ENCODE data around the gene CAMKMT. TPM values are rescaled to one million over a fixed set of nuclear protein-coding genes. Genes with fewer than 3 reads are reported as not detected.

Gene CAMKMT
- total RNA-seq, 1 donor from 2014 or later, result 5.6 TPM

DNA sequence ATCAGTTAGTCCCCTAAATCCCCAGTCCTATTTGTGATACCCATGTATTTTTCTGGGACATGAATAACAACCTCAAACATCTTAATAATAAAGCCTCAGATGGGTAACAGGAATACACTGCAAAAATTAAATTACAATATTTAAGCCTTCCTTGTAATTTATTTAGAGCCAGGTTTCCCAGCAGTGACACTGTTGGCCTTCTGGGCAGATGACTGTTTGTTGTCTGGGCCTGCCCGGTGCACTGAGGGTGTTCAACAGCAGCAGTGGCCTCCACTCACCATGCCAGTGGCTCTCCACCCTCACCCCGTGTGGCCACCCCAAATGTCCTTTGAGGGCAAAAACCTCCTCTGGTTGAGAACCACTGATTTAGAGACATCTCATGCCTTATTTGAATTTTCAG, 309.5 kb downstream of the CAMKMT start:
- intact Hi-C loops (cut with DNase I), result no loop called here
- no peak for DNase-seq (ENCODE audit: low spot score)

DNA sequence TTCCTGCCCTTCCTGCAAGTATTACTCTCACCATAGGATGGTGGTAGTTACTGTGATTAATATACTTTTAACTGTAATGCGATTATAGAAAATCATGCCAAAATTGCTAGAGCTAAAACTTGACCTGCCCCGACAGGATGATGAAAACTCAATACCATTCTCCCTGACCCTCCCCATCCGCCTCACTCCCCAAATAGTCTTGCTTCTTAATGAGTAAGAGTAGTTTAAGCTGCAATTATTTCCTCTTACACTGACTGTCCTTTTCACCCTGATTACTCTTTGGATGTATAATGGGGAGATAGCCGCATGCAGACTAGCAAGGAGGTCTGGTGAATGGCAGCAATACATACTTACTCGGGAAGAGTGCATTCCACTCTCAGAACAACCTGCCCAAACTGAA, 310.2 kb downstream of the CAMKMT start:
- intact Hi-C loops (cut with DNase I), result no loop called here
- DNase-seq (ENCODE audit: low spot score), result no peak

DNA sequence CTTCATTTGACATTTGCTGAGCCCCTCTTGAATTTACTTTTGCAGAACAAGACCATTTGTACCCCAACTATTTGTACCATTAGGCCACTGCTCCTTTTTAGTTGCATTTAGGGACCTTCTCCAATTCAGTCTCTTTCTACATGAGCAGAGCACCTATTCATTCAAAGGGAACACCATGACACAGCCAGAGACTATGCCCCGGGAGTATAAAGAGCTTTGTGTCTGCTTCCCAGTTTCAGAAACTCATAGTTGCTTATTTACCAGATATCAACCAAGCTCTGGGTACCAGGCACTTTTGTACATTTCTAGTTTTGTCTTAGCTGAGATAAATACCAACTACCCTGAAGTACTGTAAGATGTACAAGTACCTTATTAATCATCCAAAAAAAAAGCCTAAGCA, 310.7 kb downstream of the CAMKMT start:
- no peak for DNase-seq (ENCODE audit: low spot score)
- intact Hi-C loops (cut with DNase I), result no loop called here

DNA sequence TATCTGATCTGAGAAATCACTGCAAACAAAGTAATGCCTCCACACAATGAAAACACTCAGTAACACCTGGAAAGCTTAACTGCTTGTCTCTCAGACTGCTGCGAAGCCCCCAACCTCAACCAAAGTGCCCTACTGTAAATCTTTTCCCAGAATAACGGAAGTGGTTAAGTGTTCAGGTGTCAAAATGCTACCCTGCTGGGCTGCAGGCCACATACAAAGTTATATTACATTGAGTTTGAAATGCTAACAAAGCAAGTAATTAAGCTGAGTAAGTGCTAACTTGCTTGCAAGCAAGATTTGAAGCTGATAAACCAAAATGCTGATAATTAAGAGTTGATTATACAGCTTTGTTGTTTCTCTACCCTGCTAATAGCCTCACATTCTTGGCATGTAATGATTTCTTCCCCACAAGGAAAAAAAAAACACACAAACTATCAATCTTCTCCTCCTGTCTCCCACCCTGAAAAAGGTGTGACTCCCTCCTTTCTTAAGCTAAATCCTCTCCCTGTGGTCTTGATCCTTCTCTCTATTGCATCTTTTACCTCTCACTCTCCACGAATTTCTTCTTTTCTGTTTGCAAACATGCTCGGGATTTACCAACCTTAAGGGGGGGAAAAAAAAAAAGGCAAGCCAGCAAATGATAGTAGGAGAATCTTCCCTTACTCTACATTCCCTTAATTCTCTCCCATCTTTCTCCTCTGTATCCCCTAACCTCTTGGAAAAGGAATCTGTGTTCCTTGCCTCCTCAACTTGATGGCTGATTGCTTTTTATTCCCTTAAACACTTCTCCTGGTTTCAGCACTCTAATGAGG, 312.9 kb downstream of the CAMKMT start:
- intact Hi-C loops (cut with DNase I), result no loop called here
- DNase-seq (ENCODE audit: low spot score), result no peak

DNA sequence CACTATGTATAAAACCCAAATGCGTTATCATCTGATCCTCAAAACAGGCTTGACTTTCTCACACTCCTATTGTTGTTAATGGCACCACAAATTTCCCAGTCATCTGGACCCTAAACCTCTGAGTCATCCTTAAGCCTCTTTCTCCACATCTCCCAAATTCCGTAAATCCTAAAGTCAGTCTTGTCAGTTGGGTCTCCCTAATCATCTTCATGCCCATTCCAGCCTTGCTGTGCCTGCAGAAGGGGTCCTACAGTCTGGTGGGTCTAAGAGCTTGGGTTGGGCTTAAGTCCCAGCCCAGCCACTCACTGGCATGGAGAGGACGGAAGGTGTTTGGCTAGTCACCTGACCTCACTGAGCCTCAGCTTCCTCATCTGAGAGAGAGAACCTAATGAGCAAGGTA, 314.6 kb downstream of the CAMKMT start:
- intact Hi-C loops (cut with DNase I), result no loop called here
- no peak for DNase-seq (ENCODE audit: low spot score)

DNA sequence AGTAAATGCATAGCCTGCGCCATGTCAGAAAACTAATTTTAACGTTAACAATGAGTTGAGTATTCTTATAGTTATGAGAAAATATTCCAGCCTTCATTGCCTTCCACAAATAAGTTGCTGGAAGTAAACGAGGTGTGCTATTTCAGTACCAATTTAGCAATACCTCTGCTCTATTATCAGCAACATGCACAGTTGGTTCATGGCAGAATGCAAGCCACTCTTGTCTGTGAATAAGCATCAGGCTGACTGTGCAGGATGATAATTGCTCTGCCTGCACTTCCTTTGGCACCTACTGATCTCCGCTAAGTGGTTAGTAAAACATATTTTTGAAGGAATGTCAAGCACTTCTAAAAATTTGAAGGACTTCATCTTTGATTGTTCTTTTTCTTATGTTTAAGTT, 317.8 kb downstream of the CAMKMT start:
- DNase-seq (ENCODE audit: low spot score), result no peak
- intact Hi-C loops (cut with DNase I), result no loop called here

DNA sequence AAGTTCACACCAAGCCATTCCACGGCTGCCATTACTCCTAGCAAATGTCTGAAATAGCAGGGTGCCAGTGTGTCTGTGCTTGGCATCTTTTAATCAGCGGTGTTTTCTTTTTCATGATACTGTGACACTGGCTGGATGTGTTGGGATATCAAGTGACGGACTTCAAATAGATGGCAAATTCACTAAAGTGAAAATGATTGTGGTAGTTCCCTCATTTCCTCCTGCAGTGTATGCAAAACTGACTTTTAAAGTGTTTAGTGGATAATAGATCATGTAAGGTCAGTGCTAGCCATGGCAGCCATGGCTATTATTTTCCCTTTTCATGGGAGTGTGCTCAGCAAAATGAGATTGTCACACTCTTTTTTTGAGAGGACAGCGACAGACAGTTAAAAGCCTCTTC, 318.2 kb downstream of the CAMKMT start:
- intact Hi-C loops (cut with DNase I), result no loop called here
- DNase-seq (ENCODE audit: low spot score), result no peak

DNA sequence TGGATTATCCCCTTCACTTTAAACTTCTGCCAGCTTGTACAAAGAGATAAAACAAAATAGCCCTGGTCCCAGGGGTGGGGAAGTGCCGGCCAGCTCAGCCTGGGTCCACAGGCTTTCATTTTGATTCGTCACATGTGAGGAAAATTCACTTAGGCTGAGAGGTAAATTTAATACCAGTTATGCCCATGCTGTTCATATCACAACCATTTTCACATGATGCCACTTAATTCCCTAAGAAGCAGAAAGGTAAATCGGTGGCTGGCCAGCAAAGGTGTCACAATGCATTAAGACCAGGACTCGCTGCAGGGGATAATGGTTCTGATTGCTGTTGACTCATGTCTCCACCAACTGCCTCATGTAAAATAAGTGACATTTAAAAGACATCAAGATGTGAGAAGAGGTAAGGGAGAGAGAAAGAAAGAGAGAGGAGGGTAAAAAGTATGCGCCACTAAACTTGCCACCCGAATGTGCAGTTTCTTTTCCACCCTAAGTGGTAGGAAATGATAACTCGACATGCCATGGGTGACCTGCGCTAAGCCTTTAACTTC, 318.8 kb downstream of the CAMKMT start:
- intact Hi-C loops (cut with DNase I), result no loop called here

DNA sequence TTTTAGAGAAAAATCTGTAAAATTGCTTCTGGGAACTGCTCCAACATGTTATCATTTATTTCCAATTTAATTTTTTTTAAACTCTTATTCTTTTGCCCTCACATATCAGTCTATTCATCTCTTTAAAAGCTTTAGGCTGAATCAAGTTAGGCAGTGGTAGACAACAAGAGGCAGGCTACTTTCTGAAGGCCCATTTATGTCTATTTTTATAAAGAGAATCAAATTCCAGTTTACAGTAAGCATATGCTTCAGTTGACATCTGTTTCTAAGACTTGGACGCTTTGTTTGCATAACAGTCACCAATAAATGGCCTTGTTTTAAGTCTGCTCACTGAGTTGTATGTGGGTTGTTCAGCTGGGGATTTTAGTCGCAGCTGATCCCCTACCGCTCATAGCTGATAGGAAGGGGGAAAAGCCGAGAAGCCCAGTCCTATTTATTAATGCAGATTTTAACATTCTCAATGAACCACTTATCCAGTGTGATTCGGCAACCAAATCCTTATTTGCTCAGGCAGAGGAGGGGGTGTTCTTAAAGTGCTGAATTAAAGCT, 319.3 kb downstream of the CAMKMT start:
- DNase-seq (ENCODE audit: low spot score), result no peak
- intact Hi-C loops (cut with DNase I), result no loop called here

More for the DNA sequence above, 318.8 kb downstream of the CAMKMT start:
- DNase-seq (ENCODE audit: low spot score), result no peak

DNA sequence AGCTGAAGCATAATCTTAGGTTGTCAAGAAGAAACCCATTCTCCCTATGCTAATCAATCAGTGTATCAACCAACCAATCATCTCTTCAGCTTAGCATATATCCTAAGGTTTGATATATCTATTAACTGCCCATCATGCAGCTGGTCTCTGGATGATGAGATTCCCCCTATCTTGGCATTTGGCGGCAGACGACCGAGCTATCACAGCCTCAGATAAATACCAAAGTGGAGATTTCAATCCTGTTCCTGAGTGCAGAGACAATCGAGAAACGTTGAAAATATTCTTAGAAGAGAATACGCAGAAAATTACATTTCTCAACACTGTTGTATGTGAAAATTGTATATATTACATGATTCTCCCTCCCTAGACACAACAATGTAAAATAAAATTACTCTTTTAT, 320.7 kb downstream of the CAMKMT start:
- no peak for DNase-seq (ENCODE audit: low spot score)
- intact Hi-C loops (cut with DNase I), result no loop called here

DNA sequence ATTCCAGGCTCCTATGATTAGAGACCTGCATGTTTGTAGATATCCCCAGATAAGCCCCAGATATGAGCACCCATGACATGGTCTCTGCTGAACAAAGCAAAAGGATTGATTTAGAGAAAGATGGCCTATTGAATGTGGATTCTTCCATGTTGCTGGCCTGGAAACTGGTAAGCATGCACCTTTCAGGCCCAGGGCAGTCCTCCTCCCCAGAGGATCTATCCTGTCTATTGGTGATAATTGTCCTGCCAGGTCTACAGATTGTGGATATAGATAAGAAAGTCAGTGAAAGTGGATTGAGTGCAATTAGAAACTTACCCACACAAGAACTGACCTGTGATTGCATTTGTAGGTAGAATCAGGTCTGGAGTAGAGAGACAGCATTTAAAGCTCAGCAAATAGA, 322.8 kb downstream of the CAMKMT start:
- no peak for DNase-seq (ENCODE audit: low spot score)
- intact Hi-C loops (cut with DNase I), result no loop called here

DNA sequence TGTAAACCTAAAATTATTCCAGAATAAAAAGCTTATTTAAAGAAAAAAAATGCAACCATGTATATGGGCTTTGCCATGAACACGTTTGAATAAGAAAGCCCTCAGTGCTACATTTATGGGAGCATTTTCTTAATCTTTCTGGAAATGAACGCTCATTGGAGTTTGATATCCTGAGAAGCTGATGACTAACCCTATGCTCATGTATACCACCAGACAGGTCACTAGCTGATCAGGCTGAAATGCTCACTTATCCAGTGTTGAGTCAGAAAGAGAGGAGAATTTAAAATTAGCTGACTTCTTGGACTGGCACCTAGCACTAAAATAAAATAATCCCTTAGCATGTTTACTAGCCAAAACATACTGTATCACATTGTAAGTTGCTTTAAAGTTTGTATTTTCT, 324.8 kb downstream of the CAMKMT start:
- intact Hi-C loops (cut with DNase I), result no loop called here
- DNase-seq (ENCODE audit: low spot score), result no peak

DNA sequence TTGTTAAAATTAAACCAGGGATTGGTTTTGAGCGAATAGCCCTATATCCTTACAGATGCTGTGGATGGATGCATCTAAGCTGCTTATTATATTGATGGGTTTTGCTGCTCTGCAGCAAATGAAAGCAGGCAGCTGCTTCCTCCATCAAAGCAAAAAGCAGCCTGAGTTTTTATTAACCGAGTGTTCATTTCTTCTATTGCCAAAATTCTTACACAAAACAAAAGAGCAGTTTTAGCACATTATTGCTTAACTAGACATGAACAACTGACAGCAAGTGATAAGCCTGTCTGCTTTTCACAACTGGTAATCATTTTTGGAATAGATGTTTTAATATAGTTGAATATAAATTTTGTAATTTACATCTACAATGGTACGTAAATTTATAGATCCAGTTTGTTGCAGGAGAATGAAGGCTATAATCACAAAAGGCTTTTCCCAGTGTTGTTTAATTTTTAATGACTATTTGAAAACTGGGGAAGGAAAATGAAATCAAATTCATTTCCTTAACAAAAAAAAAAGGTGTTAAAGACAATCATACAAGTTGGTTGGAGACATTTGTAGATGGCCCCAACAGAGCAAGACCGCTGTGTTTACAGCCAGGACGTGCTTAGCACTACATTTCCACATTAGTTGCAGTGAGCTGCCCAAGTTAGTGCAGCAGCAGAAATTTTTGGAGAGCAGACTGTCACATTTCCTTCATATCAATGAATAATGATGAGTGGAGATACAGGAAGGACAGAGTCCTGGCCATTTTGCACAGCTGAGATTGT, 326.1 kb downstream of the CAMKMT start:
- intact Hi-C loops (cut with DNase I), result no loop called here

DNA sequence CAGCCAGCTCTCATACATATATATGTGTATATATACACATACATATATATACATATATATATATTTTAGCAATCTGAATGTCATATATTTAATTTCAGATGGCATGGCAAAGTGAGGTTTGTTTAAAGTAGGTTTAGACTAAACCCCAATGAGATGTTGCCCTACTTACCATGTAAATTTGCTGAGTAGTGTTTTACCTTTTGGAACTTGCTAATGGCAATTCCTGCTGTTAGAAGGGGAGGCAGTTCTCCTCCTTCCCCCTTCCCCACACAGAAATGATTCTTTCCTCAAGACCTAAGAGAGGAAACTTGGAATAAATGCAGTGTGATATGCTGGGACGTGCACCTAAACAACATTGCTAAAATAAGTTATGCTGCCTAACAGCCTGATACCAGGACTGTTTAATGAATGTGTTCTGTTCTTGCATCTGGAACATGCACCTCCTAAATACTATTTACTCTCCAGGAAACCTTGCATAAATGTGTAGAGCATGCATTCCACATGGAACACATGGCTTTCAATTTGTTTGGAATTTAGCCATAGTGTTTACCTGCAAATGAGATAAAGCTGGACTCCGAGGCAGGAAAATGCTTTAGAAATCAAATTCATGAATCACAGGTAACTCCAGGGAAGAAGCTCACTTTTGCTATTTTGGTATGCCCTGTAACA, 326.8 kb downstream of the CAMKMT start:
- DNase-seq (ENCODE audit: low spot score), result no peak
- intact Hi-C loops (cut with DNase I), result no loop called here

More for the DNA sequence above, 326.1 kb downstream of the CAMKMT start:
- no peak for DNase-seq (ENCODE audit: low spot score)

DNA sequence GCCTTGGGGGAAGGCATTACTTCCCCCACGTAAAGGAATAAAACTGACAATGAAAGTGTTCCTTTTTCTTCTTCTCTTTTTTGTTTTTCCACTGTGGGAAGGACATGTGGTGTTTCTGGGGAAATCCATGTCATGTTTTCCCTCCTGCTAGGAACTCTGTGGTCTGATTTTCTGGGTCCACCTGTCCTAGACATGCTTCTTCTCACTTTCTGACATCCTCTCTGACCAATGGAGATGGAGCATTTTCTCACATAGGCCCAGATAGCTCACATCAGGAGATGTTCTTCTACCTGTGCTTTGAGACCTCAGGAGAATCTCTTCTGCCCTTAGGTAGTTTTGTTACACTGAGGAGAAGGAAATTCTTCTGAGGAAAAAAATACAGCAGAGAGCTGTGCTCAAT, 327.8 kb downstream of the CAMKMT start:
- intact Hi-C loops (cut with DNase I), result no loop called here
- no peak for DNase-seq (ENCODE audit: low spot score)

DNA sequence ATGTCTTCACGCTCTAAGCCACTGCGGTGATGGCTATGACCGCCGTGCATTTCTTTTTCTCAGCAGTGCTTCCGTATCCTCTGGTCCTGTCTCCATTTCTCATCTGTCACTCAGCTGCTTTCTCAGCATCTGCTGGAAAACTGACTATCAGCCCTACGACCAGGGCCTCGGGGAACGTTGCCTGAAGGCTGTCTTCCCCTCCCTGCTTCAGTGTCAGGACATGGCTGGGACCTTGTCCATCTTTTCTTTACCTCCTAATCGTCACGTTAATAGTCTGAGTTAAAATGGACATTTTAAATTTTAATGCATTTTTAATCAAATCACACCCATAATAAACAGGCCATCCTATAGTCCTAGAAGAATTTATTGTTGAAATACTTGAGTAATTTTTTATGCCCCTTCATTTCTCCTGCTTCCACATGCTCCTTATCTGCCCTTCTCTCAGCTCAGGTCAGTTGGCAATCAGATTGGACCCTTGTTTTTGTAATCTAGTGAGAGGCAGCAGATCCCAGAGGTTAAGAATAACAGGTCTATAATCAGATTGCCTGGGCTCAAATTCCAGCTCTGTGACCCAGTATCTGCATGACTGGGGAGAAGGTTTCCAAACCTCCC, 329.5 kb downstream of the CAMKMT start:
- DNase-seq (ENCODE audit: low spot score), result no peak

DNA sequence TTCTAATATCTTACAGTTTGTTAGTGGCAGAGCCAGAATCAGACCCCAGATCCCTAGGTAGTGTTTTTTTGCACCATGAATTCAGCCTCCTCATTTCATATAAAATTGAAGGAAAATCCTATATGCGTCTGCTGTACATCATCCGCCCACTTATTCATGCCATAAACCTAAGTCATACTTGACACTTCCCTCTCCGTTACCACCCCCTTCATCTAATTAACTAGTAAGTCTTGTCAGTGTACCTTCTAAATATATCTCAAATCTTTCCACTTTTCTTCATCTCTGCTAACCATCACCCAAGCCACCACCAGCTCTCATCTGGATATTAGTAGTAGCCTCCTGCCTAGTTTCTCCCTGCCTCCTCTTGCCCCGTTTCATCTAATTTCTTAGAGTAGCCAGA, 331.1 kb downstream of the CAMKMT start:
- no peak for DNase-seq (ENCODE audit: low spot score)
- intact Hi-C loops (cut with DNase I), result no loop called here

More for the DNA sequence above, 329.5 kb downstream of the CAMKMT start:
- intact Hi-C loops (cut with DNase I), result no loop called here

DNA sequence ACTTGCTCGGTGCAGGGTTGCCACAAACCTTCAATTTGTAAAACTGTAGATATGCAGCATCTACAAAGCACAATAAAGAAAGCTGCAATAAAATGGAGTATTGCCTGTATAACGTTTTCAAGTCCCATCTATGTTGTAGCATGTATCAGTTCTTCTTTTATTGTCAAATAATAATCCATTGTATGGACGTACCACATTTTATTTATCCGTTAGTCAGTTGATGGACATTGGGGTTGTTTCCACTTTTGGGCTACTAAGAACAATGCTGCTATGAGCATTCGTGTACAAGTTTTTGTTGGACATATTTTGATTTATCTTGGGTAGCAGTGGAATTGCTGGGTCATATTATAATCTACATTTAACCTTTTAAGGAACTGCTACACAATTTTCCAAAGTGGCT, 339.1 kb downstream of the CAMKMT start:
- no peak for DNase-seq (ENCODE audit: low spot score)
- intact Hi-C loops (cut with DNase I), result no loop called here

DNA sequence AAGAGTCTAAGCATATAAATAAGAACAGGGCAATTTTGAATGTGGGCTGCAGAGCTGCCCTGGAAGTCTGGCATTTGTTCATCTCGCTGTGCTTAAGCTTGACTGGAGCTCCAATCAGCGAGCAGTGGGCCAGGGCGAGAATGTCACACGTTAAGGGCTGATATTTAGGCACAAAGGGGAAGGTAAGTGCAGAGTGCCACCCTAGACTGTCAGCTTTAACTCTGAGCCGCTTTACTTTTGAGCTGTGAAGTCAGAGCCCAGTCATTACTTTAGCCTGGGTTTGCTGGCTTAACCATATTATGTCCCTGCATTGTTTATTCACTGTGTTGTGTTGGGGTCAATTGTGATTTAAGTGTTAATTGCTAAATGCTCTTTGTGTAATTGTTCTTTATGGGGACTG, 343.6 kb downstream of the CAMKMT start:
- DNase-seq (ENCODE audit: low spot score), result no peak
- intact Hi-C loops (cut with DNase I), result no loop called here

All from cardiac septum (tissue), 1 donor.